ENCODE data around the gene LRP8. TPM values are rescaled to one million over a fixed set of nuclear protein-coding genes. Genes with fewer than 3 reads are reported as not detected.

The LRP8 gene
- total and polyA plus RNA-seq, 2 donors (not counting 3 experiments of a cell fraction or from before 2014, with no cell fraction given) = 40.9 to 62.2 TPM

DNA sequence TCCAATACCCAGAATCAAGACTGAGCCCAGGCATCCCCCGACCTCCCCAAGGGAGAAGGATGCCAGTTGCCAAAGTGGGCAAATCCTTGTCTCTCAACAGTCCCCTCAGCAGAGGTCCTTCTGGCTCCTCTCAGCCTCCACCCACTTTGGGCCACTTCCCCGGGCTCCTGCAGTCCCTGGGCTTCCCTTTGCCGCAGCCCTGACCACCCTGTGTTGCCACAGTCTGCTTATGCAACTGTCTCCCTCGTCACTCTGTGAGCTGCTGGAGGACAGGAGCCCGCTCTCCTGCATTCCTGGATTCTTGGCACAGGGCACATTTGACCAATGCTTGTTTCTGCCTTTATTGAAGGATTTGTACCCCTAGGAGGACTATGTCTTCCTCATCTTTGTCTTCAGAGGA lies 2.9 kb upstream of the LRP8 start:
- intact Hi-C loops (cut with micrococcal nuclease) = no loop called here
- dilution Hi-C loops (cut with MboI; ENCODE audit: extremely low pct_ligation_motif_present, low sequenced_read_pairs) = no loop called here
- Histone ChIP-seq H3K4me3 (replicated peaks in 1 of 3; ENCODE audit: insufficient read depth in 1 of 3, low read depth in 1 of 3, low read length in 3 of 3) (no peak overlapping the region), H3K27me3 (ENCODE audit: control insufficient read depth in 2 of 2, insufficient read depth in 2 of 2, low read length in 2 of 2) (no peaks in the 10 kb centered on the region), H4K20me1 (replicated peaks; ENCODE audit: control insufficient read depth, extremely low read depth, insufficient read depth, low read length) (no peaks in the 10 kb centered on the region), H3K9me1 (replicated peaks; ENCODE audit: control insufficient read depth, extremely low read depth, insufficient read depth, low read length) (no peaks in the 10 kb centered on the region), H3K36me3 (ENCODE audit: control insufficient read depth in 2 of 2, extremely low read depth in 1 of 2, insufficient read depth in 2 of 2, low read length in 2 of 2) (no peaks in the 10 kb centered on the region), H3K4me1 (ENCODE audit: control insufficient read depth, extremely low read depth, insufficient read depth, low read length) (peaks cover 7% of the 10 kb centered on the region), H3K4me2 (ENCODE audit: insufficient read depth, low read length) (no peak overlapping the region), H3K9ac (replicated peaks; ENCODE audit: extremely low read depth, insufficient read depth, low read length) (no peak overlapping the region), H2AFZ (ENCODE audit: low read depth, low read length) (no peak overlapping the region), H3K9me3 (replicated peaks; ENCODE audit: control insufficient read depth, insufficient read depth, low read length) (no peaks in the 10 kb centered on the region), H3K27ac (ENCODE audit: insufficient read depth, low read depth, low read length) (no peak overlapping the region), H3K79me2 (ENCODE audit: control insufficient read depth, insufficient read depth, low read length) (peaks cover 6% of the 10 kb centered on the region)
- DNase-seq (ENCODE audit: low read depth, low spot score) (no peak), FAIRE-seq (no peak)
- TF ChIP-seq FOS (IDR thresholded peaks at IDR 0.05; ENCODE audit: borderline replicate concordance, insufficient read depth, low read length) (no peak), POLR2AphosphoS5 (IDR thresholded peaks at IDR 0.05; ENCODE audit: insufficient read depth, low read depth, low read length) (no peak), JUN (IDR thresholded peaks at IDR 0.05; ENCODE audit: borderline replicate concordance, insufficient read depth, insufficient read length, low read depth) (no peak), POLR2A (IDR thresholded peaks at IDR 0.05; ENCODE audit: low read depth, low read length) (no peak), GATA2 (IDR thresholded peaks at IDR 0.05; ENCODE audit: insufficient read depth, insufficient read length, low read depth, low read length) (no peak), MYC (IDR thresholded peaks at IDR 0.05; ENCODE audit: low read depth, low read length) (no peak), EZH2 (IDR thresholded peaks at IDR 0.05; ENCODE audit: borderline replicate concordance, low read depth, low read length, severe bottlenecking) (no peak)
- TF ChIP-seq, protein P1, sequence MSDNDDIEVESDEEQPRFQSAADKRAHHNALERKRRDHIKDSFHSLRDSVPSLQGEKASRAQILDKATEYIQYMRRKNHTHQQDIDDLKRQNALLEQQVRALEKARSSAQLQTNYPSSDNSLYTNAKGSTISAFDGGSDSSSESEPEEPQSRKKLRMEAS (IDR thresholded peaks at IDR 0.05; ENCODE audit: insufficient read depth, insufficient read length) = no peak
- TF ChIP-seq, protein P2, sequence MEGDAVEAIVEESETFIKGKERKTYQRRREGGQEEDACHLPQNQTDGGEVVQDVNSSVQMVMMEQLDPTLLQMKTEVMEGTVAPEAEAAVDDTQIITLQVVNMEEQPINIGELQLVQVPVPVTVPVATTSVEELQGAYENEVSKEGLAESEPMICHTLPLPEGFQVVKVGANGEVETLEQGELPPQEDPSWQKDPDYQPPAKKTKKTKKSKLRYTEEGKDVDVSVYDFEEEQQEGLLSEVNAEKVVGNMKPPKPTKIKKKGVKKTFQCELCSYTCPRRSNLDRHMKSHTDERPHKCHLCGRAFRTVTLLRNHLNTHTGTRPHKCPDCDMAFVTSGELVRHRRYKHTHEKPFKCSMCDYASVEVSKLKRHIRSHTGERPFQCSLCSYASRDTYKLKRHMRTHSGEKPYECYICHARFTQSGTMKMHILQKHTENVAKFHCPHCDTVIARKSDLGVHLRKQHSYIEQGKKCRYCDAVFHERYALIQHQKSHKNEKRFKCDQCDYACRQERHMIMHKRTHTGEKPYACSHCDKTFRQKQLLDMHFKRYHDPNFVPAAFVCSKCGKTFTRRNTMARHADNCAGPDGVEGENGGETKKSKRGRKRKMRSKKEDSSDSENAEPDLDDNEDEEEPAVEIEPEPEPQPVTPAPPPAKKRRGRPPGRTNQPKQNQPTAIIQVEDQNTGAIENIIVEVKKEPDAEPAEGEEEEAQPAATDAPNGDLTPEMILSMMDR (IDR thresholded peaks at IDR 0.05; ENCODE audit: extremely low read depth in 1 of 2, insufficient read depth in 1 of 2, low read depth in 1 of 2, low read length in 2 of 2) = no peak
- CTCF ChIA-PET = no interaction called here
- POLR2A ChIA-PET = no interaction called here
- BruUV-seq (replicated peaks) = no TSS peak
